SK-N-SH (cell line): ENCODE data around the gene UNC50. TPM values are rescaled to one million over a fixed set of nuclear protein-coding genes. Genes with fewer than 3 reads are reported as not detected.

ENCODE experiments used
- CTCF ChIA-PET: fragments of 300-600, 350-600 bp; formaldehyde crosslinking; extraction: SDS; loops from one replicate; lab custom pipeline; 2021; lab: Yijun Ruan, JAX
- POLR2A ChIA-PET: fragments of 350-600 bp; sonication (Branson Sonifier 250); formaldehyde crosslinking; extraction: SDS; loops from one replicate; lab custom pipeline; 2020; ENCODE audit warnings: antibody characterized with exemption, inconsistent platforms; lab: Yijun Ruan, JAX
- DNase-seq: peaks from one replicate; pipeline ENCODE4 v3.0.0; 2012
- H2AFZ ChIP-seq: fragments of 200-600 bp; sonication (generic); 2 replicates; pipeline ENCODE4 v1.8.1; 2016; ENCODE audit warnings: antibody characterized with exemption, mild to moderate bottlenecking, low read depth
- H3F3A ChIP-seq: fragments of 200-600 bp; sonication (generic); replicated peaks from 2 replicates; pipeline ENCODE3; 2016; ENCODE audit warnings: antibody characterized with exemption, mild to moderate bottlenecking; ENCODE audit not compliant: insufficient read depth
- H3K27ac ChIP-seq, 2 experiments: fragments of 200-500 bp in 1 of 2; fragments of 200-600 bp in 1 of 2; sonication (Bioruptor generic) in 1 of 2; sonication (generic), shearing (Covaris generic) in 1 of 2; 2 replicates each; pipeline versions ENCODE4 v1.5.1 to v1.6.1; 2014 to 2016; ENCODE audit warnings: low read depth in 2 of 2, inconsistent platforms in 1 of 2, low read length in 1 of 2, mild to moderate bottlenecking in 1 of 2, mixed read lengths in 1 of 2
- H3K27me3 ChIP-seq: fragments of 200-600 bp; sonication (generic), shearing (Covaris generic); 2 replicates; pipeline ENCODE4 v1.6.1; 2016; ENCODE audit warnings: mixed run types; ENCODE audit not compliant: insufficient read depth
- H3K36me3 ChIP-seq, 2 experiments: fragments of 200-500 bp in 1 of 2; fragments of 200-600 bp in 1 of 2; sonication (Bioruptor generic) in 1 of 2; sonication (generic) in 1 of 2; replicated peaks in 1 of 2; 2 replicates each; pipeline versions ENCODE3 to v1.5.1; 2014 to 2016; ENCODE audit warnings: low read length in 1 of 2, mild to moderate bottlenecking in 1 of 2; ENCODE audit not compliant: insufficient read depth in 2 of 2, control insufficient read depth in 1 of 2
- H3K4me1 ChIP-seq, 2 experiments: fragments of 200-500 bp in 1 of 2; fragments of 200-600 bp in 1 of 2; sonication (Bioruptor generic) in 1 of 2; sonication (generic), shearing (Covaris generic) in 1 of 2; 2 replicates each; pipeline versions ENCODE4 v1.5.1 to v1.6.1; 2014 to 2016; ENCODE audit warnings: low read depth in 1 of 2, low read length in 1 of 2, mixed run types in 1 of 2; ENCODE audit not compliant: insufficient read depth in 2 of 2, control insufficient read depth in 1 of 2
- H3K4me2 ChIP-seq: fragments of 200-600 bp; sonication (generic), shearing (Covaris generic); 2 replicates; pipeline ENCODE4 v1.6.1; 2017; ENCODE audit warnings: mixed run types
- H3K4me3 ChIP-seq, 2 experiments: fragments of 200-500 bp in 1 of 2; fragments of 200-600 bp in 1 of 2; sonication (Bioruptor generic) in 1 of 2; sonication (generic), shearing (Covaris generic) in 1 of 2; 2 replicates each; pipeline versions ENCODE4 v1.5.1 to v1.8.1; 2014 to 2016; ENCODE audit warnings: low read depth in 2 of 2, inconsistent platforms in 1 of 2, low read length in 1 of 2, mild to moderate bottlenecking in 1 of 2, mixed read lengths in 1 of 2, moderate library complexity in 1 of 2
- H3K79me2 ChIP-seq: fragments of 200-600 bp; sonication (generic); 2 replicates; pipeline ENCODE4 v1.8.1; 2017; ENCODE audit warnings: mild to moderate bottlenecking; ENCODE audit not compliant: insufficient read depth
- H3K9ac ChIP-seq: fragments of 200-600 bp; sonication (generic); 2 replicates; pipeline ENCODE4 v1.6.1; 2017; ENCODE audit warnings: mixed run types
- H3K9me2 ChIP-seq: fragments of 200-600 bp; sonication (generic); 2 replicates; pipeline ENCODE4 v1.6.1; 2017; ENCODE audit warnings: mixed run types
- H3K9me3 ChIP-seq: fragments of 200-600 bp; sonication (generic); 2 replicates; pipeline ENCODE4 v1.6.1; 2017; ENCODE audit warnings: mixed run types, mild to moderate bottlenecking, moderate library complexity
- H4K20me1 ChIP-seq: fragments of 200-600 bp; sonication (generic); 2 replicates; pipeline ENCODE4 v1.6.1; 2017; ENCODE audit warnings: mild to moderate bottlenecking, mixed run types; ENCODE audit not compliant: insufficient read depth
- CTCF ChIP-seq: fragments of 200-600 bp; sonication (generic); IDR thresholded peaks from 2 replicates; pipeline ENCODE4 v1.6.1; 2017; ENCODE audit warnings: antibody characterized with exemption, mild to moderate bottlenecking, moderate library complexity
- EP300 ChIP-seq, 2 experiments: IDR thresholded peaks; 2 replicates each; pipeline versions ENCODE4 v1.4.0 to v1.6.1; 2012; ENCODE audit warnings: borderline replicate concordance in 1 of 2, low read depth in 1 of 2, low read length in 1 of 2
- FOXM1 ChIP-seq: IDR thresholded peaks from 2 replicates; pipeline ENCODE4 v1.4.0; 2012; ENCODE audit warnings: low read depth, mild to moderate bottlenecking
- GABPA ChIP-seq: IDR thresholded peaks from 2 replicates; pipeline ENCODE4 v1.4.0; 2012; ENCODE audit warnings: low read depth, mild to moderate bottlenecking
- GATA2 ChIP-seq: sonication (generic); formaldehyde crosslinking; IDR thresholded peaks from 2 replicates; pipeline ENCODE4 v1.5.0; 2020; ENCODE audit warnings: mild to moderate bottlenecking, missing genetic modification reagents
- MAX ChIP-seq: IDR thresholded peaks from 2 replicates; pipeline ENCODE4 v1.4.0; 2012; ENCODE audit warnings: low read depth
- MXI1 ChIP-seq: IDR thresholded peaks from 2 replicates; pipeline ENCODE4 v1.6.1; 2012; ENCODE audit warnings: mild to moderate bottlenecking, low read depth, low read length, improper control_type of control experiment
- NFIC ChIP-seq: IDR thresholded peaks from 2 replicates; pipeline ENCODE4 v1.4.0; 2012; ENCODE audit warnings: borderline replicate concordance
- NRF1 ChIP-seq: IDR thresholded peaks from 2 replicates; pipeline ENCODE4 v1.6.1; 2012; ENCODE audit warnings: low read depth, mild to moderate bottlenecking, low read length
- POLR2AphosphoS5 ChIP-seq: IDR thresholded peaks from 2 replicates; pipeline ENCODE4 v1.6.1; 2012; ENCODE audit warnings: low read depth, low read length
- RAD21 ChIP-seq: IDR thresholded peaks from 2 replicates; pipeline ENCODE4 v1.6.1; 2012; ENCODE audit warnings: mild to moderate bottlenecking, low read length
- RFX5 ChIP-seq: IDR thresholded peaks from 2 replicates; pipeline ENCODE4 v1.6.1; 2012; ENCODE audit warnings: mild to moderate bottlenecking, improper control_type of control experiment, low read length
- SMC3 ChIP-seq: IDR thresholded peaks from 2 replicates; pipeline ENCODE4 v1.6.1; 2012; ENCODE audit warnings: low read depth, low read length, improper control_type of control experiment
- TEAD4 ChIP-seq: IDR thresholded peaks from 2 replicates; pipeline ENCODE4 v1.4.0; 2012; ENCODE audit warnings: mild to moderate bottlenecking, borderline replicate concordance; ENCODE audit not compliant: insufficient read depth
- USF1 ChIP-seq: IDR thresholded peaks from 2 replicates; pipeline ENCODE4 v1.4.0; 2012; ENCODE audit warnings: low read depth, borderline replicate concordance
- USF2 ChIP-seq: fragments of 150-350 bp; IDR thresholded peaks from 2 replicates; pipeline ENCODE4 v1.6.1; 2017; ENCODE audit warnings: antibody characterized with exemption, low read length, low read depth, borderline replicate concordance
- ZBTB33 ChIP-seq: IDR thresholded peaks from 2 replicates; pipeline ENCODE4 v1.4.0; 2012; ENCODE audit warnings: low read depth, borderline replicate concordance
- WGBS: methylation state at CpG from one replicate; pipeline ENCODE4 v1.1.6; 2017; ENCODE audit warnings: low lambda C conversion rate; 5-methylcytosine and 5-hydroxymethylcytosine counted together
- polyA plus RNA-seq, 3 experiments: library from polyadenylated mRNA; depleted of rRNA; stranded (reverse); fragments of >200 nt; gene quantifications; 2 replicates each; pipeline ENCODE4 v1.2.3, GENCODE V29; 2012

UNC50 gene
- polyA plus RNA-seq, 1 of the 3 experiments (the other 2 are of a cell fraction), result 46.9 TPM

GRCh38 chr2:98561902-98562695 is 46.3 kb upstream of the UNC50 start:
- no peaks in the 10 kb centered on the region for H3K79me2 ChIP-seq
- H3K4me1 ChIP-seq, result peaks cover 0 to 9% of the 10 kb centered on the region in 2 experiments; a peak in 1 of 4 replicates
- H3K27me3 ChIP-seq, result no peaks in the 10 kb centered on the region
- no peak overlapping the region for H3K4me3 ChIP-seq
- H3K9me3 ChIP-seq, result no peaks in the 10 kb centered on the region
- no peaks in the 10 kb centered on the region for H4K20me1 ChIP-seq
- POLR2A ChIA-PET, result no interaction called here
- H3K9me2 ChIP-seq, result no peaks in the 10 kb centered on the region
- WGBS, result 92% methylated on average over 13 of the region's 13 CpGs
- peaks cover 8 to 44% of the 10 kb centered on the region in 2 experiments for H3K36me3 ChIP-seq
- no peak for TF ChIP-seq MXI1
- no peak for TF ChIP-seq GABPA
- no peak for TF ChIP-seq POLR2AphosphoS5
- TF ChIP-seq USF1, result no peak
- TF ChIP-seq, all 33 proteins: peak for 0
- Histone ChIP-seq H3K27ac (no peak overlapping the region; a peak in 1 of 4 replicates), H3K9ac (no peak overlapping the region), H3F3A (peaks cover 8% of the 10 kb centered on the region), H3K4me2 (no peak overlapping the region), H2AFZ (no peak overlapping the region)
- no peak for DNase-seq
- CTCF ChIA-PET, result no interaction called here

- Histone ChIP-seq H3K36me3 (peaks cover 8 to 42% of the 10 kb centered on the region in 2 experiments), H3K4me3 (no peak overlapping the region), H3K4me1 (peaks cover 0 to 9% of the 10 kb centered on the region in 2 experiments; a peak in 1 of 4 replicates), H3K79me2 (no peaks in the 10 kb centered on the region), H3K4me2 (no peak overlapping the region), H3K9me2 (no peaks in the 10 kb centered on the region), H3K27ac (no peak overlapping the region), H4K20me1 (no peaks in the 10 kb centered on the region), H3K9ac (no peak overlapping the region), H3F3A (peaks cover 8% of the 10 kb centered on the region), H2AFZ (no peak overlapping the region), H3K27me3 (no peaks in the 10 kb centered on the region), H3K9me3 (no peaks in the 10 kb centered on the region)
- no peak for DNase-seq
- POLR2A ChIA-PET, result no interaction called here
- 94% methylated on average over 3 of the region's 13 CpGs for WGBS
- CTCF ChIA-PET, result no interaction called here
- TF ChIP-seq USF2 (no peak), RAD21 (no peak), CTCF (no peak), FOXM1 (no peak), SMC3 (no peak), NRF1 (no peak), MAX (no peak), GABPA (no peak), ZBTB33 (no peak), TEAD4 (no peak), RFX5 (no peak), EP300 (IDR thresholded peaks at IDR 0.05; ENCODE audit: borderline replicate concordance in 1 of 2, low read depth in 1 of 2, low read length in 1 of 2) (no peak), NFIC (no peak), GATA2 (CRISPR knock-in tag) (no peak)
Observed at GRCh38 chr2:98563394-98563793, 45.0 kb upstream of the UNC50 start.
